ENCODE data around the gene HS3ST1.

DNA sequence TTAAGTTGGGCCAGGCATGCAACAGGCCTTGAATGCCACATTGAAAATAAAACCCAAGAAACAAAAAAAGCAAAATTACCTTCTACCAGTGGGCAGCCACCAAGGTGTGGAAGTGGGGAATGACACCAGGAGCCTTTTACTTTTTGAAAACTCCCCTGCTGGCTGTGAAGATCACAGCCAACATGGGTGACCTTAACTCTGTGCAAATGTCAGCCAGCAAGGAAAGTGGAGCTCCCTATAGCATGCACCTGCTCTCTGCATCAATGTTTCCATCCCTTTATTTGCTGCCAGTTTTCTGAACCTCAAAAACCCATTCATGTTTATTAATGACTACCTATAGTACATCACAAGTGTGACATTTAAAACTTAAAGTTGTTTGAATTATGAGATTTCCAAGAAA, 63.7 kb downstream of the HS3ST1 start:
- TF ChIP-seq, protein P1, sequence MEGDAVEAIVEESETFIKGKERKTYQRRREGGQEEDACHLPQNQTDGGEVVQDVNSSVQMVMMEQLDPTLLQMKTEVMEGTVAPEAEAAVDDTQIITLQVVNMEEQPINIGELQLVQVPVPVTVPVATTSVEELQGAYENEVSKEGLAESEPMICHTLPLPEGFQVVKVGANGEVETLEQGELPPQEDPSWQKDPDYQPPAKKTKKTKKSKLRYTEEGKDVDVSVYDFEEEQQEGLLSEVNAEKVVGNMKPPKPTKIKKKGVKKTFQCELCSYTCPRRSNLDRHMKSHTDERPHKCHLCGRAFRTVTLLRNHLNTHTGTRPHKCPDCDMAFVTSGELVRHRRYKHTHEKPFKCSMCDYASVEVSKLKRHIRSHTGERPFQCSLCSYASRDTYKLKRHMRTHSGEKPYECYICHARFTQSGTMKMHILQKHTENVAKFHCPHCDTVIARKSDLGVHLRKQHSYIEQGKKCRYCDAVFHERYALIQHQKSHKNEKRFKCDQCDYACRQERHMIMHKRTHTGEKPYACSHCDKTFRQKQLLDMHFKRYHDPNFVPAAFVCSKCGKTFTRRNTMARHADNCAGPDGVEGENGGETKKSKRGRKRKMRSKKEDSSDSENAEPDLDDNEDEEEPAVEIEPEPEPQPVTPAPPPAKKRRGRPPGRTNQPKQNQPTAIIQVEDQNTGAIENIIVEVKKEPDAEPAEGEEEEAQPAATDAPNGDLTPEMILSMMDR (IDR thresholded peaks at IDR 0.05), result no peak
- TF ChIP-seq POLR2AphosphoS5 (IDR thresholded peaks at IDR 0.05), result no peak
- TF ChIP-seq EP300 (IDR thresholded peaks at IDR 0.05), result no peak
- no peak for TF ChIP-seq POLR2A (IDR thresholded peaks at IDR 0.05)

Measured in sigmoid colon (tissue), 4 donors.